ENCODE measurements around the gene SEZ6.

DNA sequence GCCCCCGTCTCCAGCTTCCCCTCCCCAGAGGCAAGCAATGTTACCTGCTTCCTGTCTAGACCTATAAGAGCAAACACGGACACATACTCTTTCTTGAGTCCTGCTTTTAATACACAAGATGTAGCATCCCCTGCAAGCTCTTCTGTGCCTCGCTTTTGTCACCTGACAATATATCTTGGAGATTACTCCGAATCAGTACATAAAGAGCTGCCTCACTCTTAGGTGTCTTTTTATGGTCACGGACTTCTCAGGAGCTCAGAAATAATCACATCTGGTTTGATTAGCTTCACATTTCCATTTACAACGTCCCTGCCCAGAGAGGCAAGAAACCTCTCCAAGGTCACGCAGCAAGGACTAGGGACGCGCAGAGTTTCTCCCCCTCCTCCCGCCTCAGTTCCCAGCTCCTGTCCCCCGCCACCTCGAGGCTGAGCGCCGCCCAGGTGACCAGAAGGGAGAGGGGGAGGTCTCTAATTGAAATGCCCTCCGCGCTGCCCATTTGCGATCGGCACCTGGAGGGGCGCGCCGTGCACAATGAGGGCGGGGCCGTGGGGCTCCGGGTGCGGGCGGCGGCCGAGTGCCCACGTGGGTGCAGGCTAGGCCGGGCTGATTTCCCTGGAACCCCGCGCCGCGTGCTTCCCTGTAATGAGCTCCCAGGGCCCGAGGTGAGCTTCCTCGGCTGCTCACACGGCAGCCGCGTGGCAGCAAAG is 13.8 kb upstream of the SEZ6 start:
- TF ChIP-seq EZH2 (IDR thresholded peaks at IDR 0.05; ENCODE audit: low read length, missing control alignments) (peak; percentile 70), CTCF (conservative IDR thresholded peaks at IDR 0.05 in 1 of 2, IDR thresholded peaks at IDR 0.05 in 1 of 2; ENCODE audit: low read depth in 1 of 2, low read length in 2 of 2) (no peak)
